ENCODE measurements around the gene UBAC1. TPM values are rescaled to one million over a fixed set of nuclear protein-coding genes. Genes with fewer than 3 reads are reported as not detected.

Gene UBAC1
- total and polyA plus RNA-seq, 9 of the 15 experiments (the other 6 are each of a cell fraction or from before 2014, with no cell fraction given): 94.0 to 399 (median 228) TPM

DNA sequence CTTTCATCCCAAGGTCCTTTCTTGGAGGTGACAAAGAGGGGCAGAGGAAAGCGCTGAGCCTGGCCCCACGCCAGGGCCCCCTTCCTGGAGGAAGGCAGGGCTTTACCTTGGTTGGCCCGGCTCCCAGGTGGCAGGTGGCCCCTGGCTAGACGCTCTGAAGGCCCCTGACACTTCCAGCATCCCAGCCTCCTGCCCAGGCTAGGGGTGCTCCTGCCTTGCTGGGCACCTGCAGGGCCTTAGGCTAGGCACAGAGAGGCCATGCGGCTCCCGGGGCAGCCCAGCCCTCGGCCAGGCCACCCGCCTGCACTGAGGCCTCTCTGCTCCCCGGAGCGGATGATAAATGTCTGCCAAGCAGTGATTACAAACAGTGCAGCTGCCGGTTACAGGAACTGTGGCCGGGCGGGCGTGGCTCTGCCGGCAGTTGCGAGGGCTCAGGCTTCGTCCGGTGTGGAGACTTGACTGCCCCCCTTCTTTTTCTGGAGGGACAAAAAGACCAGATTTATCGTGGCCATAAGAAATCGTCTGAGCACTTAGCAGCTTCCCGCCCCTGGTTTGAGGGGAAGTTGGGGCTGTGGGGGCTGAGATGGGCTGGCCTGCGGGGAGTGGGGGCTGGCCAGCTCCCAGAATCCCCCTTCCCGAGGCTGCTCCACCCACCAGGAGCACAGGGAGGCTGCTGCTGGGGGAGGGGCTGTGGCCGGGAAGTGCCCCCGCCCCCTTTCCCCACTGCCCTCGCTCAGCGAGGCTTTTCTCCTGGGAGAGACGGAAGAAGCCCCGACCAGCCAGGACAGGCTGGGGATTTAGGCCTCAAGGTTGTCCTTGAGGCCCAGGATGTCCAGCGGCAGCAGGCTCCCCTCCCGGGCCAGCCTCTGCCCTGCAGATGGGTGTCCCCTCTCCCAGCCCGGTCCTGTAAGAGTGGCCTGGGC is 31.6 kb upstream of the UBAC1 start (continued):
- TF ChIP-seq ZNF280B (CRISPR knock-in tag; IDR thresholded peaks at IDR 0.05) (no peak), SMARCC2 (IDR thresholded peaks at IDR 0.05; ENCODE audit: low read depth) (no peak), SRSF1 (IDR thresholded peaks at IDR 0.05; ENCODE audit: low read depth, low read length) (no peak), JUN (IDR thresholded peaks at IDR 0.05; ENCODE audit: borderline replicate concordance, low read depth, low read length) (0 out of 2 replicates have a peak, but pooled peaks have one; percentile 36), JUN (CRISPR knock-in tag; IDR thresholded peaks at IDR 0.05; ENCODE audit: borderline replicate concordance) (no peak), NCOA2 (IDR thresholded peaks at IDR 0.05; ENCODE audit: partially characterized antibody in 2 of 2) (no peak), CREM (IDR thresholded peaks at IDR 0.05; ENCODE audit: low read depth) (peak; percentile 66), SNIP1 (IDR thresholded peaks at IDR 0.05; ENCODE audit: low read depth) (no peak), ZNF24 (IDR thresholded peaks at IDR 0.05) (no peak), YBX1 (IDR thresholded peaks at IDR 0.05) (no peak), MAZ (CRISPR knock-in tag; conservative IDR thresholded peaks at IDR 0.05 in 1 of 2, IDR thresholded peaks at IDR 0.05 in 1 of 2) (peak; percentile 37 to 72; a peak in 2 of 4 replicates), EHMT2 (IDR thresholded peaks at IDR 0.05) (no peak), RFX1 (IDR thresholded peaks at IDR 0.05) (no peak), KDM2B (CRISPR knock-in tag; IDR thresholded peaks at IDR 0.05) (0 out of 2 replicates have a peak, but pooled peaks have one; percentile 47), NBN (IDR thresholded peaks at IDR 0.05; ENCODE audit: low read depth) (peak; percentile 53; the same call in 1 of the 2 replicates)
- TF ChIP-seq, protein P1, sequence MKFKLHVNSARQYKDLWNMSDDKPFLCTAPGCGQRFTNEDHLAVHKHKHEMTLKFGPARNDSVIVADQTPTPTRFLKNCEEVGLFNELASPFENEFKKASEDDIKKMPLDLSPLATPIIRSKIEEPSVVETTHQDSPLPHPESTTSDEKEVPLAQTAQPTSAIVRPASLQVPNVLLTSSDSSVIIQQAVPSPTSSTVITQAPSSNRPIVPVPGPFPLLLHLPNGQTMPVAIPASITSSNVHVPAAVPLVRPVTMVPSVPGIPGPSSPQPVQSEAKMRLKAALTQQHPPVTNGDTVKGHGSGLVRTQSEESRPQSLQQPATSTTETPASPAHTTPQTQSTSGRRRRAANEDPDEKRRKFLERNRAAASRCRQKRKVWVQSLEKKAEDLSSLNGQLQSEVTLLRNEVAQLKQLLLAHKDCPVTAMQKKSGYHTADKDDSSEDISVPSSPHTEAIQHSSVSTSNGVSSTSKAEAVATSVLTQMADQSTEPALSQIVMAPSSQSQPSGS (CRISPR knock-in tag; IDR thresholded peaks at IDR 0.05): no peak
- TF ChIP-seq, protein P2, sequence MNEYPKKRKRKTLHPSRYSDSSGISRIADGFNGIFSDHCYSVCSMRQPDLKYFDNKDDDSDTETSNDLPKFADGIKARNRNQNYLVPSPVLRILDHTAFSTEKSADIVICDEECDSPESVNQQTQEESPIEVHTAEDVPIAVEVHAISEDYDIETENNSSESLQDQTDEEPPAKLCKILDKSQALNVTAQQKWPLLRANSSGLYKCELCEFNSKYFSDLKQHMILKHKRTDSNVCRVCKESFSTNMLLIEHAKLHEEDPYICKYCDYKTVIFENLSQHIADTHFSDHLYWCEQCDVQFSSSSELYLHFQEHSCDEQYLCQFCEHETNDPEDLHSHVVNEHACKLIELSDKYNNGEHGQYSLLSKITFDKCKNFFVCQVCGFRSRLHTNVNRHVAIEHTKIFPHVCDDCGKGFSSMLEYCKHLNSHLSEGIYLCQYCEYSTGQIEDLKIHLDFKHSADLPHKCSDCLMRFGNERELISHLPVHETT (CRISPR knock-in tag; conservative IDR thresholded peaks at IDR 0.05 in 1 of 2, IDR thresholded peaks at IDR 0.05 in 1 of 2): peak in 1 of 2 experiments; percentile 80; a peak in 2 of 4 replicates
- TF ChIP-seq, protein P3, sequence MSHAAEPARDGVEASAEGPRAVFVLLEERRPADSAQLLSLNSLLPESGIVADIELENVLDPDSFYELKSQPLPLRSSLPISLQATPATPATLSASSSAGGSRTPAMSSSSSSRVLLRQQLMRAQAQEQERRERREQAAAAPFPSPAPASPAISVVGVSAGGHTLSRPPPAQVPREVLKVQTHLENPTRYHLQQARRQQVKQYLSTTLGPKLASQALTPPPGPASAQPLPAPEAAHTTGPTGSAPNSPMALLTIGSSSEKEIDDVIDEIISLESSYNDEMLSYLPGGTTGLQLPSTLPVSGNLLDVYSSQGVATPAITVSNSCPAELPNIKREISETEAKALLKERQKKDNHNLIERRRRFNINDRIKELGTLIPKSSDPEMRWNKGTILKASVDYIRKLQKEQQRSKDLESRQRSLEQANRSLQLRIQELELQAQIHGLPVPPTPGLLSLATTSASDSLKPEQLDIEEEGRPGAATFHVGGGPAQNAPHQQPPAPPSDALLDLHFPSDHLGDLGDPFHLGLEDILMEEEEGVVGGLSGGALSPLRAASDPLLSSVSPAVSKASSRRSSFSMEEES (CRISPR knock-in tag; IDR thresholded peaks at IDR 0.05): no peak
